GM23338 (cell line): ENCODE data around the gene C2CD4B. TPM values are rescaled to one million over a fixed set of nuclear protein-coding genes. Genes with fewer than 3 reads are reported as not detected.
A peak's percentile ranks its signal among the peaks of the same experiment; 100 is the strongest.

ENCODE experiments used
- ATAC-seq: fragments of 200-7000 bp; cut with Tn5 transposase; 3 replicates; pipeline ENCODE4 v1.9.1; 2020
- DNase-seq: peaks from one replicate; pipeline ENCODE4 v3.0.0-alpha.2; 2015; ENCODE audit warnings: low spot score
- H2AFZ ChIP-seq: fragments of 200-600 bp; sonication (generic); 2 replicates; pipeline ENCODE4 v1.8.0; 2016; ENCODE audit warnings: antibody characterized with exemption, mild to moderate bottlenecking, moderate library complexity
- H3F3A ChIP-seq: fragments of 200-600 bp; sonication (generic); replicated peaks from 2 replicates; pipeline ENCODE4 v1.8.0; 2017; ENCODE audit warnings: antibody characterized with exemption, mixed run types, low read depth
- H3K27ac ChIP-seq: fragments of 200-600 bp; sonication (generic); 2 replicates; pipeline ENCODE4 v1.6.1; 2016; ENCODE audit warnings: low read depth
- H3K27me3 ChIP-seq: fragments of 200-600 bp; sonication (generic); 2 replicates; pipeline ENCODE4 v1.8.0; 2016; ENCODE audit warnings: mild to moderate bottlenecking, mixed run types, moderate library complexity; ENCODE audit not compliant: insufficient read depth
- H3K36me3 ChIP-seq: fragments of 200-600 bp; sonication (generic); 2 replicates; pipeline ENCODE4 v1.8.0; 2016; ENCODE audit warnings: mild to moderate bottlenecking; ENCODE audit not compliant: insufficient read depth
- H3K4me1 ChIP-seq: fragments of 200-600 bp; sonication (generic); 2 replicates; pipeline ENCODE4 v1.8.0; 2016; ENCODE audit warnings: mild to moderate bottlenecking, moderate library complexity; ENCODE audit not compliant: insufficient read depth
- H3K4me2 ChIP-seq: fragments of 200-600 bp; sonication (generic); 2 replicates; pipeline ENCODE4 v1.7.1; 2017; ENCODE audit warnings: mixed run types
- H3K4me3 ChIP-seq: fragments of 200-600 bp; sonication (generic); 2 replicates; pipeline ENCODE4 v1.6.1; 2016; ENCODE audit warnings: mixed run types
- H3K79me2 ChIP-seq: fragments of 200-600 bp; sonication (generic); replicated peaks from 2 replicates; pipeline ENCODE4 v1.8.0; 2017; ENCODE audit warnings: mild to moderate bottlenecking; ENCODE audit not compliant: insufficient read depth
- H3K9me2 ChIP-seq: fragments of 200-600 bp; sonication (generic); 2 replicates; pipeline ENCODE4 v1.8.0; 2017; ENCODE audit not compliant: insufficient read depth
- H4K20me1 ChIP-seq: fragments of 200-600 bp; sonication (generic); replicated peaks from 2 replicates; pipeline ENCODE4 v1.8.0; 2017; ENCODE audit warnings: mild to moderate bottlenecking; ENCODE audit not compliant: insufficient read depth
- H3K27ac Mint-ChIP-seq: 2 replicates; pipeline ENCODE4 v1.8.0; 2020; ENCODE audit warnings: inconsistent platforms, mild to moderate bottlenecking, moderate library complexity, mixed read lengths
- H3K27me3 Mint-ChIP-seq: 3 replicates; pipeline ENCODE4 v1.8.0; 2022; ENCODE audit warnings: low read depth, mild to moderate bottlenecking, moderate library complexity, mixed read lengths, inconsistent platforms; ENCODE audit not compliant: insufficient read depth, poor library complexity
- H3K36me3 Mint-ChIP-seq: 3 replicates; pipeline ENCODE4 v1.8.0; 2021; ENCODE audit warnings: low read depth, mild to moderate bottlenecking, inconsistent platforms, moderate library complexity, mixed read lengths
- H3K4me1 Mint-ChIP-seq: 3 replicates; pipeline ENCODE4 v1.8.0; 2020; ENCODE audit warnings: mild to moderate bottlenecking, inconsistent platforms, mixed read lengths
- H3K4me3 Mint-ChIP-seq: 3 replicates; pipeline ENCODE4 v1.8.0; 2021; ENCODE audit warnings: moderate library complexity, mild to moderate bottlenecking, inconsistent platforms, mixed read lengths
- H3K9me3 Mint-ChIP-seq: 3 replicates; pipeline ENCODE4 v1.8.0; 2020; ENCODE audit warnings: moderate library complexity, mild to moderate bottlenecking, inconsistent platforms, mixed read lengths
- ETS1 ChIP-seq: IDR thresholded peaks from 2 replicates; pipeline ENCODE4 v1.6.1; 2016; ENCODE audit warnings: antibody characterized with exemption
- JUNB ChIP-seq: IDR thresholded peaks from one replicate; pipeline ENCODE4 v1.6.1; 2016; ENCODE audit warnings: antibody characterized with exemption; ENCODE audit not compliant: unreplicated experiment
- NANOG ChIP-seq: IDR thresholded peaks from 2 replicates; pipeline ENCODE4 v1.6.1; 2016; ENCODE audit warnings: antibody characterized with exemption, borderline replicate concordance
- POLR2AphosphoS5 ChIP-seq: IDR thresholded peaks from 2 replicates; pipeline ENCODE4 v1.6.1; 2016; ENCODE audit warnings: antibody characterized with exemption, low read depth
- REST ChIP-seq: IDR thresholded peaks from one replicate; pipeline ENCODE4 v1.6.1; 2018; ENCODE audit warnings: antibody characterized with exemption; ENCODE audit not compliant: unreplicated experiment
- STAT1 ChIP-seq: IDR thresholded peaks from one replicate; pipeline ENCODE4 v1.6.1; 2016; ENCODE audit warnings: antibody characterized with exemption; ENCODE audit not compliant: unreplicated experiment
- ZNF114 ChIP-seq: fragments of 250-450 bp; sonication (Bioruptor Pico); IDR thresholded peaks from 2 replicates; pipeline ENCODE4 v1.5.0; 2020; ENCODE audit warnings: mild to moderate bottlenecking, moderate library complexity
- ZNF331 ChIP-seq: fragments of 250-450 bp; sonication (Bioruptor Pico); IDR thresholded peaks from 2 replicates; pipeline ENCODE4 v1.5.0; 2020; ENCODE audit warnings: low read depth, mild to moderate bottlenecking, moderate library complexity
- ZNF462 ChIP-seq: fragments of 250-450 bp; sonication (Bioruptor Pico); IDR thresholded peaks from 2 replicates; pipeline ENCODE4 v1.5.0; 2020; ENCODE audit warnings: mild to moderate bottlenecking, moderate library complexity
- polyA plus RNA-seq: library from polyadenylated mRNA; unstranded; fragments of >200 nt; fragmentation: Nextera tagmentation; extraction: Ambion mirVana; gene quantifications from 2 replicates; pipeline ENCODE4 v1.2.1, GENCODE V29; 2016
- total RNA-seq: library from RNA; depleted of rRNA; stranded (reverse); fragments of >200 nt; shearing (Covaris generic); gene quantifications from 2 replicates; pipeline ENCODE4 v1.2.3, GENCODE V29; 2014

Gene C2CD4B
- total and polyA plus RNA-seq, 2 experiments from 2014 or later: 1.5 TPM; not detected in 1

- peak overlapping the region; percentile 81; the same call in 1 of the 2 replicates for H3K4me2 ChIP-seq
- DNase-seq: peak; percentile 9
- ATAC-seq: no peak
- peaks cover 9% of the 10 kb centered on the region; the same call in 1 of the 2 replicates for H3K4me1 ChIP-seq
- H3K4me3 ChIP-seq: peak overlapping the region; percentile 55; the same call in 1 of the 2 replicates
- Mint-ChIP-seq H3K27me3 (peaks cover 41% of the 10 kb centered on the region), H3K4me3 (peak overlapping the region; percentile 75; the same call in 2 of the 3 replicates), H3K9me3 (peaks cover 4% of the 10 kb centered on the region; the same call in 1 of the 3 replicates), H3K4me1 (peaks cover 11% of the 10 kb centered on the region), H3K27ac (no peak overlapping the region), H3K36me3 (no peaks in the 10 kb centered on the region; the same call in 2 of the 3 replicates)
- peaks cover 57% of the 10 kb centered on the region for H3K27me3 ChIP-seq
- H4K20me1 ChIP-seq: peaks cover 4% of the 10 kb centered on the region; the same call in 1 of the 2 replicates
- 0 out of 2 replicates have a peak, but pooled peaks cover 9% of the 10 kb centered on the region for H3F3A ChIP-seq
- no peaks in the 10 kb centered on the region for H3K79me2 ChIP-seq
- no peak overlapping the region; the same call in 1 of the 2 replicates for H2AFZ ChIP-seq
- H3K27ac ChIP-seq: no peak overlapping the region
- TF ChIP-seq ZNF462 (CRISPR knock-in tag): no peak
- TF ChIP-seq REST: no peak
- no peak for TF ChIP-seq NANOG
- no peak for TF ChIP-seq POLR2AphosphoS5
- no peak for TF ChIP-seq ZNF114 (CRISPR knock-in tag)
- no peak for TF ChIP-seq STAT1
- no peak for TF ChIP-seq JUNB
- TF ChIP-seq ETS1: no peak
- no peak for TF ChIP-seq ZNF331 (CRISPR knock-in tag)
- no peaks in the 10 kb centered on the region; the same call in 1 of the 2 replicates for H3K9me2 ChIP-seq
- H3K36me3 ChIP-seq: no peaks in the 10 kb centered on the region
Observed at GRCh38 chr15:62165793-62166375, 799 bp upstream of the C2CD4B start.
